Measurements from ENCODE around the gene NUPR1.

NUPR1 gene

DNA sequence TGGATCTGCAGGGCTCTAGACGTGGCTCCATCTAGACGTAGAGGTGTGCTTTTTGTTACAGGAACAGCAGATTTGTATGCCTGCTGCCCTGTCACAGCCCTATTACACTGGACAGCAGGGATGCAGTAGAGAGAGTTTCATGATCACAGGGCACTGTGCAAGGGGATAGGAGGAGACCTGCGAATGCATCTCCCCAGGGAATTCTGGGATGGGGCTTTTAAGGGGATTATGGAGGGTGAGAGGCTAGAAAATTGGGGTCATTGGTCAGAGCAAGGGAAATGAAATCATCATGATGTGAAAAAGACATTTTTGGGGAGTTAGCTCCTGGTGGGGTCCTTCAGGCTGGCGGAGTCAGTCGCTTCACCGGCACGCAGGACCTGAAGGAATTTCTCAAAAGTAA, 3.9 kb upstream of the NUPR1 start:
- Histone ChIP-seq H3K36me3 (ENCODE audit: control insufficient read depth, insufficient read depth, low read length) (no peaks in the 10 kb centered on the region), H3K4me1 (peaks cover 3% of the 10 kb centered on the region), H2AFZ (no peak overlapping the region), H3K27me3 (ENCODE audit: control insufficient read depth, insufficient read depth, low read length) (no peaks in the 10 kb centered on the region), H3K4me2 (ENCODE audit: low read length) (no peak overlapping the region), H3K4me3 (ENCODE audit: low read depth, low read length) (no peak overlapping the region), H3K9ac (no peak overlapping the region), H3K27ac (no peak overlapping the region), H3K9me3 (ENCODE audit: control insufficient read depth, low read length) (no peaks in the 10 kb centered on the region), H3K79me2 (no peaks in the 10 kb centered on the region)
- no peak for TF ChIP-seq CTCF (IDR thresholded peaks at IDR 0.05)

GRCh38 chr16:28540346-28540745, 1.6 kb upstream of the NUPR1 start:
- H3K27ac ChIP-seq: no peak overlapping the region
- H3K4me3 ChIP-seq (ENCODE audit: low read depth, low read length): no peak overlapping the region
- no peaks in the 10 kb centered on the region for H3K9me3 ChIP-seq (ENCODE audit: control insufficient read depth, low read length)
- H3K4me2 ChIP-seq (ENCODE audit: low read length): no peak overlapping the region
- no peak overlapping the region for H3K9ac ChIP-seq
- no peak for TF ChIP-seq CTCF (IDR thresholded peaks at IDR 0.05)
- peaks cover 3% of the 10 kb centered on the region for H3K4me1 ChIP-seq
- H3K27me3 ChIP-seq (ENCODE audit: control insufficient read depth, insufficient read depth, low read length): no peaks in the 10 kb centered on the region
- H3K36me3 ChIP-seq (ENCODE audit: control insufficient read depth, insufficient read depth, low read length): no peaks in the 10 kb centered on the region
- peak overlapping the region; percentile 28 for H2AFZ ChIP-seq
- no peaks in the 10 kb centered on the region for H3K79me2 ChIP-seq

DNA sequence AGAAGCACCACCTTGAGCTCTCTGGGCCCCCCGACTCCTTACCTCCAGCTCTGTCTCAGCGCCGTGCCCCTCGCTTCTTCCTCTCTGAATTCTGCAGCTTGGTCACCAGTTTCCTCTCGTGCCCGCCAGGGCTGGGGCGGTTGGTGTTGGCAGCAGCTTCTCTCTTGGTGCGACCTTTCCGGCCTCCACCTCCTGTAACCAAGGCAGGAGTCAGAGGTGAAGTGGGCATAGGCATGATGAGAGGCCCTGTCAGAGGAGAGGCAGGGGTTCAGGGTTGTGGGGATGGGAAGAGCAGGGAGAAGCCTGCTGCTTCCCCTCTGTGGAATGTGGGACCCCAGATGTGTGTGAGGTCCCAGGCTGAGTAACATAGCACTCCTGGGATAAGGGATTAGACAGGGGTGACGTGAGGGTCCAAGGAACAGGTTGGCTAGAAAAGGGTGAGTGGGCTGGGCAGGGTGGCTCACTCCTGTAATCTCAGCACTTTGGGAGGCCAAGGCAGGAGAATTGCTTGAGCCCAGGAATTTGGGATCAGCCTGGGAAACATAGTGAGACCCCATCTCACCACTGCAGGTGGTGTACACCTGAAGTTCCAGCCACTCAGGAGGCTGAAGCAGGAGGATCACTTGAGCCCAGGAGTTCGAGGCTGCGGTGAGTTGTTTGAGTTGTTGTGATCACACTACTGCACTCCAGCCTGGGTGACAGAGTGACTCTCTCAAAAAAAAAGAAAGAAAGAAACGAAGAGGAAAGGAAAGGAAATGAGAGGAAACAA, 626 bp downstream of the NUPR1 start:
- no peaks in the 10 kb centered on the region for H3K9me3 ChIP-seq (ENCODE audit: control insufficient read depth, low read length)
- TF ChIP-seq CTCF (IDR thresholded peaks at IDR 0.05): no peak
- no peaks in the 10 kb centered on the region for H3K79me2 ChIP-seq

GRCh38 chr16:28537076-28537475, 1.7 kb downstream of the NUPR1 start:
- H3K4me1 ChIP-seq: peaks cover 3% of the 10 kb centered on the region

More for the DNA sequence above, 626 bp downstream of the NUPR1 start:
- H2AFZ ChIP-seq: peak overlapping the region; percentile 68
- no peak overlapping the region for H3K4me3 ChIP-seq (ENCODE audit: low read depth, low read length)
- H3K36me3 ChIP-seq (ENCODE audit: control insufficient read depth, insufficient read depth, low read length): no peaks in the 10 kb centered on the region
- H3K4me2 ChIP-seq (ENCODE audit: low read length): no peak overlapping the region
- H3K27ac ChIP-seq: peak overlapping the region; percentile 3
- H3K9ac ChIP-seq: no peak overlapping the region
- peaks cover 3% of the 10 kb centered on the region for H3K4me1 ChIP-seq
- no peaks in the 10 kb centered on the region for H3K27me3 ChIP-seq (ENCODE audit: control insufficient read depth, insufficient read depth, low read length)

More at GRCh38 chr16:28537076-28537475, 1.7 kb downstream of the NUPR1 start:
- Histone ChIP-seq H3K4me2 (ENCODE audit: low read length) (no peak overlapping the region), H3K4me3 (ENCODE audit: low read depth, low read length) (no peak overlapping the region), H3K9me3 (ENCODE audit: control insufficient read depth, low read length) (no peaks in the 10 kb centered on the region), H3K9ac (no peak overlapping the region), H3K36me3 (ENCODE audit: control insufficient read depth, insufficient read depth, low read length) (no peaks in the 10 kb centered on the region), H3K27me3 (ENCODE audit: control insufficient read depth, insufficient read depth, low read length) (no peaks in the 10 kb centered on the region), H2AFZ (no peak overlapping the region), H3K79me2 (no peaks in the 10 kb centered on the region), H3K27ac (no peak overlapping the region)
- no peak for TF ChIP-seq CTCF (IDR thresholded peaks at IDR 0.05)

Measured in parathyroid adenoma (tissue), 2 donors.